OCI-M2 (cell line): ENCODE measurements around the gene ULK1.

ENCODE experiments used
- DNase-seq: peaks from one replicate; lab custom pipeline; 2025; ENCODE audit not compliant: unreplicated experiment; lab: John Stamatoyannopoulos, UW

Gene ULK1

GRCh38 chr12:131894313-131894860 is at the start of gene ULK1:
TSS of gene ULK1 (plus strand) at chr12:131894622. CDS start at chr12:131895002, 380 bp downstream.
- peak; percentile 46 for DNase-seq

- DNase-seq, result no peak
Measured at GRCh38 chr12:131844656-131845055, 49.8 kb upstream of the ULK1 start.

GRCh38 chr12:131845121-131845520 is 49.3 kb upstream of the ULK1 start:
- DNase-seq, result no peak

- no peak for DNase-seq
Measured at GRCh38 chr12:131847456-131847855, 47.0 kb upstream of the ULK1 start.

GRCh38 chr12:131848753-131849152 is 45.7 kb upstream of the ULK1 start:
- no peak for DNase-seq

- DNase-seq, result no peak
Measured at GRCh38 chr12:131849700-131850553, 44.5 kb upstream of the ULK1 start.

GRCh38 chr12:131850856-131851559 is 43.4 kb upstream of the ULK1 start:
- DNase-seq, result no peak

GRCh38 chr12:131851741-131852550 is 42.5 kb upstream of the ULK1 start:
- DNase-seq, result no peak

GRCh38 chr12:131852551-131853299 is 41.7 kb upstream of the ULK1 start:
- no peak for DNase-seq

GRCh38 chr12:131853832-131854797 is 40.3 kb upstream of the ULK1 start:
- no peak for DNase-seq

GRCh38 chr12:131854861-131855476 is 39.5 kb upstream of the ULK1 start:
- DNase-seq, result no peak

GRCh38 chr12:131855521-131856142 is 38.8 kb upstream of the ULK1 start:
- no peak for DNase-seq

- no peak for DNase-seq
Measured at GRCh38 chr12:131856366-131857097, 37.9 kb upstream of the ULK1 start.

- DNase-seq, result no peak
Measured at GRCh38 chr12:131857908-131858850, 36.2 kb upstream of the ULK1 start.

GRCh38 chr12:131860472-131861260 is 33.8 kb upstream of the ULK1 start:
- DNase-seq, result no peak
